Hematopoietic multipotent progenitor cell treated with erythropoietin and hydrocortisone succinate and interleukin-3 and kit ligand, for 6 days (in vitro differentiated cells): ENCODE results near the gene SIGLEC15.
A peak's percentile ranks its signal among the peaks of the same experiment; 100 is the strongest.
"Not testable (repeated sequence)": the region's sequence is repeated elsewhere in the genome, so short reads cannot be mapped to it uniquely, and the experiment has no call there.

ENCODE experiments used
- DNase-seq: peaks from one replicate; pipeline ENCODE4 v3.0.0-alpha.2; 2015

The SIGLEC15 gene, protein sequence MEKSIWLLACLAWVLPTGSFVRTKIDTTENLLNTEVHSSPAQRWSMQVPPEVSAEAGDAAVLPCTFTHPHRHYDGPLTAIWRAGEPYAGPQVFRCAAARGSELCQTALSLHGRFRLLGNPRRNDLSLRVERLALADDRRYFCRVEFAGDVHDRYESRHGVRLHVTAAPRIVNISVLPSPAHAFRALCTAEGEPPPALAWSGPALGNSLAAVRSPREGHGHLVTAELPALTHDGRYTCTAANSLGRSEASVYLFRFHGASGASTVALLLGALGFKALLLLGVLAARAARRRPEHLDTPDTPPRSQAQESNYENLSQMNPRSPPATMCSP

DNA sequence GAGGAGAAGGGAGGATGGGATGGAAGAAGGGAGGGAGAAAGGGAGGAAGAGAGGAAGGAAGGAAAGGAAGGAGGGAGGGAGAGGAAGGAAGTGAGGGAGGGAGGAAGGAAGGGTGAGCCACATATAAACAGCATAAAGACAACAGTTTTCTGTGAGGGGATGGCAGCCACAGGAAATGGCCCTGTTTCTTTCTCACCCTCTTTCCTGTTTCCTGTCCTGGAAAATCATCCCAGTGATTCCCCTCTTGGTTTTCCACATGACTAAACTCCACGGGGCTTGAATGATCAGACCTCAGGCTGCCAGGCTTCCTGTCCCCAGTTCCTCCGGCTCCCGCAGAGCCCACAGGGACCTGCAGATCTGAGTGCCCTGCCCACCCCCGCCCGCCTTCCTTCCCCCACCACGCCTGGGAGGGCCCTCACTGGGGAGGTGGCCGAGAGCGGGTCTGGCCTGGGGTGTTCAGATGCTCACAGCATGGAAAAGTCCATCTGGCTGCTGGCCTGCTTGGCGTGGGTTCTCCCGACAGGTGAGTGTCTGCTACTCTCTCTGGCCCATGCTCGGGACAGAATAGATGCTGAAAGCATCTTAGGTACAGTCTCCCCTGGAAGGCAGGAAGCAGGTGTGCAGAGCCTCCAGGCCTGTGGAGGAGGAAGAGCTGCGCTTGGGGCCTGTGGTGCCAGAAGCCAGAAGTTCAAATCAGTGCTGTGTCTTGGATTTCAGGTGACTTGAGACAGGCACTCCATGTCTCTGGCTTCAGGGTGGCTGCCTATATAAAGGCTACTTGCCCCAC is at the start of gene SIGLEC15:
SIGLEC15 (plus strand) TSS at position 418 of the 787 bp plus-strand sequence; CDS start at position 472, 54 bp downstream.
- no peak for DNase-seq

DNA sequence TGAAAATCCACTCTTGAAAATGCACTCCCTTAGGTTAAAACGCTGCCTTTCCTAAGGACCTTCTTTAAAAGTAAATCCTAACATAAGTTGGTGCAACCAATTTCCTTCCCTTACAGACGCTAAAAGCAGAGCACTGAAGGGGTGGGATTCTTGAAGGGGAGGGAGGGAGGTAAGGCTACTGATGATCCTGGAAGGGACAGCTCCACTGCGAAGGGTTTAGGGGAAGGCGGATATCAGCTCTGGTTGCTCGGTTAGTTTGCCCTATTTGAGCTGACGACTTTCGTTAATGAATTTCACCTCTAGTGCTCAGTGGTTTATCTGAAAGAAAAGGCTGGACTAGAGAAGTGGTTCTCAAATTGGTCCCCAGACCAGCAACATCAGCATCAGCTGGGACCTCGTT is 49.7 kb upstream of the SIGLEC15 start:
- peak; percentile 21 for DNase-seq

DNA sequence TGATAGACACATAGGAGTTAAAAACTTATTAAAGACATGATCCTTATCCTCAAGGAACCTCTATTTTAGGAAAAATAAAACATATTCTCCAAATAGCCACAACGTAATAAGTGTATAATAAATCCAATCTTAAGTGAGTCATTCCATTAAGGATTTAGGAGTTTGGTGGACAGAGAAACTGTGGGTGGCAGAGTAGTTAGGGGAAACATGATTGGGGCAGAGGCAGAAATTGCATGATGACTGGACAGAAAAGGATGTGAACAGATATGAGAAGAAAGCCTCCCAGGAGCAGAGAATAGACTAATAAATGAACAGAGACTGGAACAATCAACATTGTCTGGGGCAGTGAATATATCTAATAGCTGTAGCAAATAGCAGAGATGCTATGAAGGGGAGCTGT is 48.1 kb upstream of the SIGLEC15 start:
- no peak for DNase-seq

DNA sequence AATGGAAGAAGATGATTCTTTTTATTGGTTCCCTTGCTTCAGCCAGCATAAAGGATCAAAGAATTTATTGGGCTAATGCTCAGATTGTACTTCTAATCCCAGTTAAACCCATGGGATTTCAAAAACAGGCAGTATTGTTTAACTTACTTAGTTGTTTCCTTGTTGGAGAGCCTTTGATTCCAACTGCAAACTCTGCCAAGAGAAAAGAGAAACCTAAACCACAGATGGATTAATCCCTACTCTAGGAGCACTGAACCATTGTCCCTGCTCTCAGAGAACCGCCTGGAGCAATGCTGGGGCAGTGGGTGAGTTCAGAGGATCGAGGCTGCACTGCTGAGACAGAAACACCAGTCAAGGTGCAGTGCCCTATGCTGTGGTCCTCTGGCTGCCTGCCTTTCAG is 44.9 kb upstream of the SIGLEC15 start:
- DNase-seq = no peak

DNA sequence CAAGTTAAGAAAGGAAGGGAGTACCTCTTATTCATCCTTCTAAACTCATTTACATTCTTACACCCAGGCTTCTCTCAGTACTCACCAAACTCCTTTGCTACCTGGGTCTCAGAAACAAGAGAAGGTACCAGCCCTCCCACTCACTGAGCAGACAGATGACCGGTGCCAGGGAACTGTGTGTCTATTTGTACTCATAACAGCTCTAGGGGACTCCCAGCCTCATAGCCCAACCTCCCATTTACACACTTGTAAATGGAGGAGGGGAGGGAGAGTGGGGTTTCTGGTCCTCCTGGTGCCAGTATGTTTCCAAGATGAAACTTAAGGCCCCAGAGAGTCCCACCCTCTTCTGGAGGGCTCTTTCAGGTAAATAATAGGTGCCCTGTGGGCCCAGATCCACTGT is 42.8 kb upstream of the SIGLEC15 start:
- DNase-seq = no peak

DNA sequence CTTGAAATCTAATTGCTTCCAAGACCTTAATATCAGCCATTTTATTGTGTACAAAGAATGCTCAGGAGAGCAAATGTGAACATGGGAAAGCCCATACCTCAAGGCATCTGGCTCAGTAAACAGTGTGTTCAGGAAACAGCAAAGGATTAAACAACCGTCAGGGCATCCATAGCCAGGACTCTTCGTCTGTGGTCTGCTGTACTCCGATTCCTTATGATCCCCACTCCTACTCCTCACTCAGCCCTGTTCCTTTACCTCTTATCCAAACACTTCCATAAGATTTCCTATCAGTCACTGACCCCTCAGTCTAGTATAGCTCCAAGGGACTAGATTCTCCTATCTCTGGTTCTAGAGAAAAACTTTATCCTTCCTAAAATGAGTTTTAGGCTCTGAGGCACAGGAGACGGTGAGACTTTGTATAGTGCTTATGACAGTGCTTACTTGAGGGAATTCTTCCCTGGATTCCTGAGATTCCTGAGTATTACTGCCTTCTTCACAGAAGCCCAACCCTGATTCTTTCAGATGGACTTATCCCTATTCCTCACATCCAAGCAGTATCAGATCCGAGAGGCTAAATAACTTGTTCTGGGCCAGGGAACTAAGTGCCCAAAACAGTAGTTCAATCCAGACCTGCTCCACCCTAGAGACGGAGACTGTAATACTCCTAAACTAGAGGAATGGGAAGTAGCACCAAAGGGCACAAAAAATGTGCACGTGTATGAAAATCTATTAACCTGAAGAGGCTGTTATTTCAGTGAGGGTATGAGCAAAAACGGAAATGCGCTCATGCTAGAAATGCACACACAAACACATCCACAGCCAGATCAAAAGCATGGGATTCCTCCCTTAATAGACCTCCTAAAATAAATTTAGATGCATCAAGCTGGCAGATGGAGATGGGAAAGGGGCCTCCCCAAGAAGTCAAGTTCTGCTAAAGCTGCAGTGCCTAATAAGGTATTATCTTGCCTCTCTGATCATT is 42.1 kb upstream of the SIGLEC15 start:
- DNase-seq = no peak

DNA sequence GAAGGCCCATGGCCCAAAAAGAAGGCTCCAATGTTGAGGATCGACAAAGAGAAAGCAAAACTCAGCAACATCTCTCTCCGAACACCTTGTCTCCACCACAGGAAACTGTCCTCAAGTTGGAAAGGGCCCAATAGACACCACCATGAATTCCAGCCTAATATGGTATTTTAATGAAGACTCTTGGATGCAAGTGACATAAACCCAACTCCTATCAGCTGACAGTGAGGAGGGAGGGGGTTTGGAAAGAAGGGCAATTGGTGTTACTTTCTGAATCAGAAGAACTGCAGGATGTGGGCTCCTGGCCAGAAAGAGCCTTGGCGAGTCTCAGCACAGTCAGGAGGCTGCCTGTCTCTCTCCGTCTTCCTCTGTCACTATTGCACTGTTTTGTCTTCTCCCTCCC is 40.3 kb upstream of the SIGLEC15 start:
- no peak for DNase-seq

DNA sequence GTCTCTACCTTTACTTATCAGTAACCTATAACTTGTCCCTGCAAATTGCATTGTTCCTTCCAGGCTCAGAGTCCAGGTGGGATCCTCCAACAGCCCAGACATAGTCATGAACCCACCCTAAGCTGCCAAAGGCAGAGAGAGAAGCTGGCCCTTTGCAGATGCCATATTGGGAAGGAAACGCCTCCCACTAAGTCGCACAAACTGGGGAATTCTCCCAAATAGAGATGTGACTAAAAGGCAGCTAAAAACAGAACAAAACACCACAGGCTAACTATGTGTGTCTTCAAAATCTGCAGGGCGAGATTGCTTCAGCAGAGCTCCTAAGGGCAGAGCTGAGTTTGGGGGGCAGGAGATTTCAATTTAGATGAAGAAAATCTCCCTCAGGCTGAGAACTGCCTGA is 38.5 kb upstream of the SIGLEC15 start:
- no peak for DNase-seq

- DNase-seq = no peak
Measured at GRCh38 chr18:45787346-45787745, 38.1 kb upstream of the SIGLEC15 start.

DNA sequence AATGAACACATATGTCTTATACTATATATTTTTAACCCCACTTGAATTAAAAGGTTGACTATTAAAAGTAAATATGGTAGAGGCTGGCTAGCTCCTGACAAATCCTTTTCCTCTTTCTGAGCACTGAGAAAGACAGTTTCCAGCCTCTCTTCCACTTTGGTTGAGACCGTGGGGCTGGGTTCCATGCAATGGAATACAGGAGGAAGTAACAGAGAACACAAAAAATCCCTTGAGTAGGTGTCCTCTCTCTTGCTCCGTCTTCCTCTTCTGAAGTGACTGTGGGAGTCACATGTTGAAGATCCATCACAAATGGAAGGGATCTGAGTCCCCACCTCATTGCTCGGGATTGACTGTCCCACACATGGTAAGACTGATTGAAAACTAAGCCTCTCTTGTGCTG is 36.6 kb upstream of the SIGLEC15 start:
- no peak for DNase-seq

DNA sequence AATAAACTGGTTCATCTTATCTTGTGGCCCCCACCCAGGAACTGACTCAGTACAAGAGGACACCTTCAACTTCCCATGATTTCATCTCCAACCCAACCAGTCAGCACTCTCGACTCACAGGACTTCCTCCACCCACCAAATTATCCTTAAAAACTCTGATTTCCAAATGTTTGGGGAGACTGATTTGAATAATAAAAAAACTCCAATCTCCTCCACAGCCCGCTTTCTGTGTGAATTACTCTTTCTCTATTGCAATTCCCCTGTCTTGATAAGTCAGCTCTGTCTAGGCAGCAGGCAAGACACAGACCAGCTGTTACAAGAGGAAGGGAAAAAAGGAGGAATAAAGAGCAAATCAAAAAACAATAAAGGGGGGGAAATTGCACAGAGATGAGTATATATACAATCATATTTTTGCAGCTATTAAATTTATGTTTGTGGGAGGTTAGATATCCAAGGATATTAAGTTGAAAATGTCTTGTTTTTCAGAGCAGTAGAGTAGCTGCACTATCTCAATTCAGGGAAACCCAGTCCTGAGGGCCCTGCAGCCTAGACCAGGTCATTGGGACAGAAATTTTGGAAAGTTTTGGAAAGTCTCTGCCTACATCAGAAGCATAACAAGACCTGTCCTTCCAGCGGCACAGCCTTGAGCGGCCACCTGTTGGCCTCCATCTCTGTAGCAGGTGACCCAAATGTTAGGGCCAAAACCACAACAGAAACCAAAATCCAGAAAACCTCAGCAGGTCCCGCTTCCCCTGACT is 32.8 kb upstream of the SIGLEC15 start:
- no peak for DNase-seq

DNA sequence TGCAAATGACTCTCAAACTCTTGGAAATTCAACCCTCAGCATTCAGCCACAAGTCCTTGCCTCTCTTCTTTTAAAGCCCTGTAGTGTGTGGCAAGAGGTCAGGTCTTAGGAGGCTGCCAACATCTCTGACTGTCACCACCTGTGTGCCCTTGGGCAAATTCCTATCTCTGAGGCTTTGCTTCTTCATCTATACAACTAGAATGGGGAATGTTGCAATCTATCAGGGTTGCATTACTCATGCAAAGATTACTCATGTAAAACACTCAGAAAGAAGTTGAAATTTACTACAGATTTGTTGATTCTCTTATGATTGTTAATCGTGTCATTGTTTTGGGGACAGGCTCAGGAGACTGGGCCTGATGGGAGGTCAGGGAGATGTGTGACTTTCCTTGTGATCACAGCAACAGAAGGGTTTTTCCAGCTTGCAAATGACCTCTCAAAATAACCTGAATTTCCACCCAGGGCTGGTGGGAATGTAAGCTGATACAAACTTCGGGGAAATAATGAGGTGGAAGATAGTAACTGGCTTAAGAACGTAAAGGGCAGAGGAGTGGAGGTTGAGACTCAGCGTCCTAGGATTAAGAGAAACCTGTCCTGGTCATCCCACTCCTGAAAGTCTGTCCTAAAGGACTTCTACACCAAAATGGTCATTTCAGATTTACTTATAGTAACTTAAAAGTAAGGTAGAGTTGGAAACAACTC is 32.1 kb upstream of the SIGLEC15 start:
- DNase-seq = peak; percentile 32

- DNase-seq = no peak
Measured at GRCh38 chr18:45801416-45802004, 24.0 kb upstream of the SIGLEC15 start.

- DNase-seq = no peak
Measured at GRCh38 chr18:45802814-45803492, 22.5 kb upstream of the SIGLEC15 start.

DNA sequence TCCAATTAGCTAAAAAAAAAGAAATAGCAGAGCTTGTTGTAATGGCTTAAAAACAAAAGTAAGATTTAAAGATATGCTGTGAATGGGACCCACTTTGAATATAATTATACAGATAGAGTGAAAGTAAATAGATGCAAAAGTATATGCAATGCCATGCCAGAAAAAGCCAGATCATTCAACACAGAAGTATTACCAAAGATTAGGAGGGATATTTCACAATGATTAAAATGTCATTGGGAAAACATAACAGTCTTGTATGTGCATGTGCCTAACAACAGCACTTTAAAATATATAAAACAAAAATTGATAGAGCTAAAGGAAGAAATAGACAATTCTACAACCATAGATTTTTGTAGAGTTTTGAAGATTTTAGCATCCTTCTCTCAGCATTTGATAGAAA is 19.9 kb upstream of the SIGLEC15 start:
- no peak for DNase-seq

DNA sequence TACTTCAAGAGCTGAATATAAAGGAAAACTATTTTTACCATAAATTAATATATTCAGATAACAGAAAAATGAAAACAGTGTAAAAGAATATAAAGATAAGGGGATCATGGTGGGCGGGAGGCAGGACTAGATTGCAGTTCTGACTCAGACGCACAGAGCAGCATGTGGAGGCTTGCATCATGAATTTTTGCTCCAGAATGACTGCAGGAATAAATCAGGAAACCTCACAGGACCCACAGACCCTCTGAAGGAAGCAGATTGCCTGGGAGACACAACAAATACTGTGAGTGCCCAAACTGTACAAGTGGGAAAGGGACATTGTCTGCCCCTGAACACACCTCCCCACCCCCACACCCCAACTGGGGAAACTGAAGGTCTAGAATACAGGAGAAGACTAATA is 19.2 kb upstream of the SIGLEC15 start:
- DNase-seq = no peak

DNA sequence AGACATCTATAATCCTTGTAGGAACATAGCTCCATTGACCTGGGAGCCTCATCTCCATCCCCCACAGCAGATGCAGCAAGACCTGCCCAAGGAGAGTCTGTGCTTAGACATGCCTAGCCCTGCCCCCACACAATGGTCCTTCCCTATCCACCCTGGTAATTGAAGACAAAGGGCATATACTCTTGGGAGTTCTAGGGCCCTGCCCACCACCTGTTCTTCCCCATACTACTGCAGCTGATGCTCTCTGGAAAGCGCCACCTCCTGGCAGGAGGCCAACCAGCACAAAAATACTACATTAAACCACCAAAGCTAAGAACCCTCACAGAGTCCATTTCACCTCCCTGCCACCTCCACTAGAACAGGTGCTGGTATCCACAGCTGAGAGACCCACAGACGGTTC is 18.3 kb upstream of the SIGLEC15 start:
- DNase-seq = peak; percentile 38

DNA sequence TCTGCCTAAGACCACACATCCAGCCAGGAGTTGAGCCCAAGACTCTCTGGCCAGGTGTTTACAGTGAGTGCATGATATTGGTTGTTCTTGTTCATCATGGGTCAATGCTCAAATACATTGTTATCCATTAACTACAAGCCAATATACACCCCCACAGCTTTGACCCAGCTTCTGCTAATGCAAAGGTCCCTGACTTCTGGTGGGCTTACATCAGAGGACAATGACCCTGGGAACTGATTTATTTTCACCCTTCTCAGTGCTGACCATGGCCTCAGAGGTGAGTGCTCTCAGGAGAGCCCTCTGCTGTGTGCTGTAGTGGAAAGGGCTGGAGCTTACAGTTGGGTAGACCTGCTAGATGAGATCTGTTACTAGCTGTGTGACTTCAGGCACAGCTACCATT is 10.7 kb upstream of the SIGLEC15 start:
- not testable (repeated sequence) for DNase-seq

GRCh38 chr18:45817543-45817942 is 7.9 kb upstream of the SIGLEC15 start:
- DNase-seq = no peak

- not testable (repeated sequence) for DNase-seq
Measured at GRCh38 chr18:45818765-45819164, 6.7 kb upstream of the SIGLEC15 start.
